Central memory CD8-positive, alpha-beta T cell (primary cell): ENCODE data around the gene NRDE2.
A peak's percentile ranks its signal among the peaks of the same experiment; 100 is the strongest.
"Not testable (repeated sequence)": the region's sequence is repeated elsewhere in the genome, so short reads cannot be mapped to it uniquely, and the experiment has no call there.

Experiments
- ATAC-seq: fragments of 150-1000 bp; cut with Tn5 transposase; replicated peaks from 2 replicates; pipeline ENCODE4 v1.10.0; 2022; ENCODE audit warnings: mild to moderate bottlenecking, moderate FRiP score, moderate number of reproducible peaks; ENCODE audit not compliant: poor library complexity, severe bottlenecking; ENCODE audit errors: extremely low read depth
- DNase-seq, 2 donors: peaks; one replicate each; pipeline ENCODE4 v3.0.0; 2021; ENCODE audit warnings: low spot score in 2 of 2
- H3K27ac Mint-ChIP-seq: one replicate; pipeline ENCODE4 v1.8.0; 2022; ENCODE audit warnings: low read depth, mild to moderate bottlenecking, moderate library complexity, mixed read lengths
- H3K27me3 Mint-ChIP-seq: one replicate; pipeline ENCODE4 v1.8.0; 2022; ENCODE audit warnings: mixed read lengths
- H3K36me3 Mint-ChIP-seq: one replicate; pipeline ENCODE4 v1.8.0; 2022; ENCODE audit warnings: mild to moderate bottlenecking, moderate library complexity, mixed read lengths; ENCODE audit not compliant: insufficient read depth
- H3K4me1 Mint-ChIP-seq: one replicate; pipeline ENCODE4 v1.8.0; 2022; ENCODE audit warnings: mixed read lengths
- H3K4me3 Mint-ChIP-seq: one replicate; pipeline ENCODE4 v1.8.0; 2022; ENCODE audit warnings: mild to moderate bottlenecking, moderate library complexity, mixed read lengths
- H3K9me3 Mint-ChIP-seq: one replicate; pipeline ENCODE4 v1.8.0; 2022; ENCODE audit warnings: mixed read lengths

Gene NRDE2

GRCh38 chr14:90273532-90273931, 58.2 kb downstream of the NRDE2 start:
- no peaks in the 10 kb centered on the region for H3K9me3 Mint-ChIP-seq
- H3K36me3 Mint-ChIP-seq: peaks cover 66% of the 10 kb centered on the region
- H3K4me3 Mint-ChIP-seq: no peak overlapping the region
- H3K27me3 Mint-ChIP-seq: no peaks in the 10 kb centered on the region
- DNase-seq (no peak), ATAC-seq (no peak)
- H3K27ac Mint-ChIP-seq: no peak overlapping the region
- peaks cover 6% of the 10 kb centered on the region for H3K4me1 Mint-ChIP-seq

DNA sequence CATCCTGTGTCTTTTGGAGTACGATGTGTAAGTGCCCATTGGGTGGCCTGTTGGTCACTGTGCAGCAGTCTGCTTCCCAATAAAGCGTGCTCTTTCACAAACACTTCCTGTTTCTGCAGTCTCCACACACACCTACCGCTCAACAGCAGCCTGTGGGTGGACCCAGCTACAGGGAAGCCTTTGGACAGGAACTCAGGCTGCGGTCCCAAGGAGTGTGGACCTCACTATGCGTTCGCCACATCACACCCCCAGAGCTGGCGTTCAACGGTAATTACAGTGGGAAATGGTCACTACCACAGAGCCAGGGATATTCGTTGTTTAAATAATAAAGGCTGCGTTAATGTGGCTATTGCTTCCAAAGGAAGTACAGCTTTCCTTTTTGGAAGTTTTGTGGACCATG, 59.2 kb downstream of the NRDE2 start:
- Mint-ChIP-seq H3K27me3 (no peaks in the 10 kb centered on the region), H3K36me3 (peaks cover 63% of the 10 kb centered on the region), H3K4me1 (peaks cover 6% of the 10 kb centered on the region), H3K4me3 (no peak overlapping the region), H3K27ac (no peak overlapping the region), H3K9me3 (no peaks in the 10 kb centered on the region)
- DNase-seq (no peak), ATAC-seq (no peak)

DNA sequence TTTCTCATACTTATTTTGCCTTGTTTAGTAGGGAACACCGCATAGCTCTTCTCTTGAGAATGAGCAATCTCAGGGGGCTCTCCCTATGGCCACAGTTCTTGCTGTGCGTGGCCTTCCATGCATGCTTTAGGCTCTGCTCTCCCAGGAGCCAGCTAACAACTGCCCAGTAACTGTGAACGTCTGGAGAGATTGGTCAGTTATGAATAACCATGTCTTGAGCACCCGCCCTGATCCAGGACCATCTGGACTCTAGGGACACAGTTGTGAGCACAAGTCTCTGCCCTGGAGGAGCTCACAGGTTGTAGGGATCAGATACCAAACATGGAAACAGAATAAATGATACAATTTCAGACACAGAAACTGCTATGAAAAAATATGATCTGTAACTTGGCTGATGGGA, 63.3 kb downstream of the NRDE2 start:
- H3K27ac Mint-ChIP-seq: no peak overlapping the region
- peaks cover 10% of the 10 kb centered on the region for H3K4me1 Mint-ChIP-seq
- no peak overlapping the region for H3K4me3 Mint-ChIP-seq
- H3K27me3 Mint-ChIP-seq: no peaks in the 10 kb centered on the region
- peaks cover 79% of the 10 kb centered on the region for H3K36me3 Mint-ChIP-seq
- no peaks in the 10 kb centered on the region for H3K9me3 Mint-ChIP-seq
- ATAC-seq: no peak
- DNase-seq: no peak

DNA sequence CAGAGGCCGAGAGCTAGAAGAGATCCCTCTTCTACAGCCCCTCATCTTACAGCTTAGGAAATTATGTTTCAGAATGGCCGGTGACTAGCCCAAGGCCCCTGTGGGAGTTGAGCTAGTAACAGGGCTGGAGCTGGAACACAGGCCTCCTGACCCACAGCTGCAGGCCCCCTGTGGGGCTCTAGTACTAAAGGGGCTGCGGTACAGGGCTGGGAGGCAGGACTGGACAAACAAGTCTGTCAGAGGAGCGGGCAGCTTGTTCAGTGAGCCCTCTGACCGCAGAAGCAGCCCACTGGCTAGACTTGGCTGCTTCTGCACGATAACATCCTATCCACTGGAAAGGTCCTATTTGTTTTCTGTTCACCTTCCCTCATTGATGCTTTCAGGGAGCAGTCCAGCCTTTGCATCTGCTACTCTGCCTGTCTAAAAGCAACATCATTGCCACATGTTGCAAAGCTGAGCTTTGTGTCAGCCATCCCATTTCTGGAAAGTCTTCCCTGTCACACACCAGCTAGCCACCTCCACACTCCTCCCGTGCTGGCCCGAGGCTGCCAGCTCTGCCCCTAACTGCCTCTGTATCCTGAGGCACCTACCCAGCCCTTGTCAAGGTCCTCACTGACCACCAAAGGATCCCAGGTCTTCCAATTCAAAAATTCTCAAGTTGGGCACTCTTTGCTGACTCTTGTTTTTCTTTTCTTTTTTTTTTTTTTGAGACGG, 65.1 kb downstream of the NRDE2 start:
- H3K27me3 Mint-ChIP-seq: no peaks in the 10 kb centered on the region
- H3K9me3 Mint-ChIP-seq: no peaks in the 10 kb centered on the region
- H3K27ac Mint-ChIP-seq: peak overlapping the region; percentile 32
- H3K36me3 Mint-ChIP-seq: peaks cover 79% of the 10 kb centered on the region
- peaks cover 10% of the 10 kb centered on the region for H3K4me1 Mint-ChIP-seq
- H3K4me3 Mint-ChIP-seq: no peak overlapping the region
- ATAC-seq: no peak
- no peak for DNase-seq

DNA sequence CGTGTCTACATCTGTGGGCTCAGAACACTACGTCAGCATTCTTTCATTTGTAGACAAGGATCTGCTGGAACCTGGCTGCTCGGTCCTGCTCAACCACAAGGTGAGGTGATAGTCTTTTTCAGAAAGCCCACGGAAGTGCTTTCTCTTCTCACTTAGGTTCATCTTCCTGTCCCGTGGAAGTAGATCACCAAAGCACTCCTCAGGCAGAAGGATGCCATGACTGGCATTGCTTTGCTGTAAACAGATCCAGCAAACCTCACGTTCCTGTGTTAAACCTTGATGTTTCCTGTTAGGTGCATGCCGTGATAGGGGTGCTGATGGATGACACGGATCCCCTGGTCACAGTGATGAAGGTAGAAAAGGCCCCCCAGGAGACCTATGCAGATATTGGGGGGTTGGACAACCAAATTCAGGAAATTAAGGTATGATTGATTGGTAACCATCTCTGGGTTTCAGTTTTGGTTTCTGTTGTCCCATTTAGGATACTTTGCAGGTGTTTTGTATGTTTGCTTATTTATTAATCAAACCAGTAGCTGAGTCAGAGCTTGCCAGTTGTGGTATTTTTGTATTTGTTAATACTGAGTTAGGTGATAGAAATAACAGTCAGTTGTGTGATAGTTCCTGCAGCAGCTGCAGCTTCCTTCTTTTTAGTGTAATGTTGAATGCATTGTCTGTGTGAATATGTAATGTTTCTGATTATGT, 67.8 kb downstream of the NRDE2 start:
- Mint-ChIP-seq H3K4me3 (no peak overlapping the region), H3K36me3 (peaks cover 72% of the 10 kb centered on the region), H3K4me1 (peaks cover 11% of the 10 kb centered on the region), H3K27ac (peak overlapping the region; percentile 71), H3K9me3 (no peaks in the 10 kb centered on the region), H3K27me3 (no peaks in the 10 kb centered on the region)
- ATAC-seq: peak; percentile 66
- no peak for DNase-seq

DNA sequence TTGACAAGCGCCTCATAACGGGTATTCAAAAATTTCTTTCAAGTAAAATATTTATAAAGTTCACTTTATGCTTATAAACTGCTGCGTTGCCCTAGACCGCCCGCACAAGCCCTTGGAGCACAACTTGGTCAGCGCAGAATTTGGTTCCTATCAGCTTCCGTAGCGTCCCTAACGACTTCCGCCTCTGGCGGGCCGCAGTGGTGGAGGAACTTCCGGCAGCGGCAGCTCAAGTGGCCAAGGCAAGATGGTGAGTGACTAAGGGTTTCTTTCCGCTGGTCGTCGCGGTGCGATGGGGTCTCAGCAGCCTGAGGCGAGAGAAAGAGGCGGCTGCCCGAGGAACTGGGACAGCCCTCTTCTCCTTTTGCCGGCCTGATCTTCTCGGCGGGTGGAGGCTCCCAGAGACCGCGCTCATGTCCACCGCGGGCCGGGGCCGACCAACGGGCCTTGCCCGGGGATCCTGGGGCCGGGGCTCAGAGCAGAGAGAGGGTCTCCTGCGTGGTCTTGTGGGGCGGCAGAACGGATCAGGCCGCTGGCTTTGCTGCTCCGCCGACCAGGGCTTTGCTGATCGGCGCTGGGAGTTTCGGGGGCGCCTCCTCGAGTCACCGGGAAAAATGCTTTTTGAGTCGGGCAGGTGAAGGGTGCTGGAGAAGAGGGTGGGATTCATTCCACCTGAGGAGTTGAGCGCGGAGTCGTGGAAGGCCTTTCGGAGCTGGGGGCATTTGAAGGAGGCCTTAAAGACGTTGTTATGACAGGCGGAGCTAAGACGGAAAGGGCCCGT, 75.2 kb downstream of the NRDE2 start, which contains the start of gene PSMC1:
Gene PSMC1 (plus strand): TSS at position 200 of the 778 bp plus-strand sequence. CDS start 45 bp downstream, at position 245.
- Mint-ChIP-seq H3K27ac (peak within 1 kb of the TSS; percentile 99), H3K4me1 (peaks cover 28% of the 10 kb centered on the region), H3K9me3 (no peaks in the 10 kb centered on the region), H3K27me3 (peaks cover 28% of the 10 kb centered on the region), H3K4me3 (peak within 1 kb of the TSS; percentile 94), H3K36me3 (peaks cover 29% of the 10 kb centered on the region)
- ATAC-seq (peak; percentile 89), DNase-seq (peak; percentile 68 to 79)

DNA sequence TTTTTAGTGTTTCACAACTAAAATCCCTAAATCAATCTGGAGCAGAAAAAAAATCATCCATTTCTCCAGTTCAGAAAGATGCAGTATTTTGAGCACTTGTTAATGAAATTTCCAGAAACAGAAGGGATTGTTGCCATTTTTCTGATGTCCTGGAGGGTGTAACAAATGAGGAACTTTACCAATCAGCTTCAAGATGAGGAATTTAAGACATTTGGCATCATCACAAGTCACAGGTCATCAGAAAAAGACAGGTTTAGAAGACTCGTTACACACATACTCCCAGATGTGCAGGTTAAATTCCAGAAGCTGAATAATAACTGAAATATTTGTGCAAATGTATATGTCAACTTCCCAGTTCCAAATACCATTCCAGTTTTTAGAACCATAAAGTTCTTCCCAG, 75.9 kb downstream of the NRDE2 start:
- Mint-ChIP-seq H3K4me1 (peaks cover 28% of the 10 kb centered on the region), H3K9me3 (no peaks in the 10 kb centered on the region), H3K27me3 (peaks cover 28% of the 10 kb centered on the region), H3K4me3 (peak overlapping the region; percentile 94), H3K27ac (peak overlapping the region; percentile 99), H3K36me3 (peaks cover 23% of the 10 kb centered on the region)
- ATAC-seq (no peak), DNase-seq (no peak)

- no peaks in the 10 kb centered on the region for H3K9me3 Mint-ChIP-seq
- H3K27me3 Mint-ChIP-seq: peaks cover 43% of the 10 kb centered on the region
- H3K27ac Mint-ChIP-seq: no peak overlapping the region
- ATAC-seq (no peak), DNase-seq (no peak)
- H3K4me1 Mint-ChIP-seq: peaks cover 26% of the 10 kb centered on the region
- peaks cover 9% of the 10 kb centered on the region for H3K36me3 Mint-ChIP-seq
- no peak overlapping the region for H3K4me3 Mint-ChIP-seq
Measured at GRCh38 chr14:90253826-90254225, 77.9 kb downstream of the NRDE2 start.

GRCh38 chr14:90248594-90248993, 83.1 kb downstream of the NRDE2 start:
- Mint-ChIP-seq H3K4me3 (no peak overlapping the region), H3K27ac (no peak overlapping the region), H3K36me3 (no peaks in the 10 kb centered on the region), H3K27me3 (peaks cover 64% of the 10 kb centered on the region), H3K9me3 (no peaks in the 10 kb centered on the region), H3K4me1 (no peaks in the 10 kb centered on the region)
- DNase-seq (no peak), ATAC-seq (no peak)

DNA sequence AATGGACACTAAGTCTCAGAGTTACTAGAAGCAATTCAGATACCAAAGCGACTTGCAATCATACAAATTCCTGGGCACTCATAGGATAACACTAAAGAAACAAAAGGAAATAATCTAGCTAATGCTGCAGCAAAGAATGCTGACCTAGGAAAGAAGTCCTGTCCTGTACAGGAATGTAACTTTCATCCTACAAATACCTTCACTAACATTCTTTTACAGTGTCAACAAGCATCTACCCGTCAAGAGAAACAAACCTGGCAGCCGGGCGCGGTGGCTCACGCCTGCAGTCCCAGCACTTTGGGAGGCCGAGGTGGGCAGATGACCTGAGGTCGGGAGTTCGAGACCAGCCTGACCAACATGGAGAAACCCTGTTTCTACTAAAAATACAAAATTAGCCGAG, 84.3 kb downstream of the NRDE2 start:
- DNase-seq, H3K4me1 Mint-ChIP-seq, H3K9me3 Mint-ChIP-seq, H3K27ac Mint-ChIP-seq, H3K4me3 Mint-ChIP-seq, H3K36me3 Mint-ChIP-seq, ATAC-seq: not testable (repeated sequence)
- H3K27me3 Mint-ChIP-seq: peaks cover 55% of the 10 kb centered on the region

- no peak for ATAC-seq
- no peaks in the 10 kb centered on the region for H3K4me1 Mint-ChIP-seq
- no peaks in the 10 kb centered on the region for H3K9me3 Mint-ChIP-seq
- DNase-seq: no peak
- no peaks in the 10 kb centered on the region for H3K36me3 Mint-ChIP-seq
- peaks cover 50% of the 10 kb centered on the region for H3K27me3 Mint-ChIP-seq
- no peak overlapping the region for H3K4me3 Mint-ChIP-seq
- no peak overlapping the region for H3K27ac Mint-ChIP-seq
Measured at GRCh38 chr14:90246936-90247335, 84.8 kb downstream of the NRDE2 start.

- Mint-ChIP-seq H3K4me1 (no peaks in the 10 kb centered on the region), H3K9me3 (peaks cover 19% of the 10 kb centered on the region), H3K4me3 (no peak overlapping the region), H3K27me3 (peaks cover 25% of the 10 kb centered on the region), H3K27ac (no peak overlapping the region), H3K36me3 (no peaks in the 10 kb centered on the region)
- ATAC-seq (no peak), DNase-seq (no peak)
Measured at GRCh38 chr14:90242444-90242843, 89.3 kb downstream of the NRDE2 start.
